Thoracic aorta (tissue), 2 donors: ENCODE results near the gene SNUPN. TPM values are rescaled to one million over a fixed set of nuclear protein-coding genes. Genes with fewer than 3 reads are reported as not detected.
A peak's percentile ranks its signal among the peaks of the same experiment; 100 is the strongest.

Experiments
- ATAC-seq: fragments of 150-250 bp; one replicate; pipeline ENCODE4 v1.8.0; 2017; ENCODE audit warnings: low read depth; ENCODE audit not compliant: insufficient number of reproducible peaks, low FRiP score
- DNase-seq: peaks from one replicate; pipeline ENCODE4 v3.0.0-alpha.2; 2020; ENCODE audit warnings: low spot score
- H3K27ac ChIP-seq, 2 donors: fragments of 200-600 bp; sonication (generic); 1 replicate in 1 of 2; 2 replicates in 1 of 2; pipeline ENCODE4 v1.5.1; 2016; ENCODE audit warnings: mild to moderate bottlenecking in 2 of 2, moderate library complexity in 2 of 2
- H3K27me3 ChIP-seq: fragments of 200-600 bp; sonication (generic); replicated peaks from 2 replicates; pipeline ENCODE4 v1.6.0; 2016; ENCODE audit warnings: mild to moderate bottlenecking; ENCODE audit not compliant: insufficient read depth
- H3K36me3 ChIP-seq: fragments of 200-600 bp; sonication (generic); one replicate; pipeline ENCODE4 v1.5.1; 2016
- H3K4me1 ChIP-seq, 2 donors: fragments of 200-600 bp; sonication (generic); 1 replicate in 1 of 2; 2 replicates in 1 of 2; pipeline versions ENCODE4 v1.5.1 to v1.6.0; 2016; ENCODE audit warnings: low read depth in 2 of 2, mild to moderate bottlenecking in 1 of 2; ENCODE audit not compliant: control insufficient read depth in 1 of 2
- H3K4me3 ChIP-seq: fragments of 200-600 bp; sonication (generic); 2 replicates; pipeline ENCODE4 v1.5.1; 2016; ENCODE audit warnings: mild to moderate bottlenecking
- H3K9me3 ChIP-seq: fragments of 200-600 bp; sonication (generic); 2 replicates; pipeline ENCODE4 v1.5.1; 2016
- CTCF ChIP-seq: fragments of 200-600 bp; sonication (generic); IDR thresholded peaks from one replicate; pipeline ENCODE4 v1.5.1; 2019; ENCODE audit warnings: antibody characterized with exemption
- total RNA-seq, 2 donors: library from RNA; depleted of rRNA; stranded (reverse); fragments of >200 nt; gene quantifications; one replicate each; pipeline versions ENCODE4 v1.1.0 to v1.2.3, GENCODE V29; 2016

The SNUPN gene
- total RNA-seq, 2 donors from 2014 or later: 5.8 to 16.9 TPM

GRCh38 chr15:75659141-75659771, 33.7 kb upstream of the SNUPN start:
- ATAC-seq (no peak), DNase-seq (no peak)
- Histone ChIP-seq H3K27me3 (no peaks in the 10 kb centered on the region), H3K9me3 (no peaks in the 10 kb centered on the region), H3K4me1 (peaks cover 40 to 83% of the 10 kb centered on the region in 2 donors), H3K4me3 (no peak overlapping the region), H3K27ac (peak overlapping the region; percentile 98 to 99), H3K36me3 (peaks cover 21% of the 10 kb centered on the region)
- TF ChIP-seq CTCF: no peak

- no peaks in the 10 kb centered on the region for H3K9me3 ChIP-seq
- H3K4me3 ChIP-seq: no peak overlapping the region
- no peak for TF ChIP-seq CTCF
- peak overlapping the region; percentile 9 to 53 for H3K27ac ChIP-seq
- ATAC-seq: no peak
- no peaks in the 10 kb centered on the region for H3K27me3 ChIP-seq
- peaks cover 21% of the 10 kb centered on the region for H3K36me3 ChIP-seq
- H3K4me1 ChIP-seq: peaks cover 59 to 85% of the 10 kb centered on the region in 2 donors
- DNase-seq: no peak
Measured at GRCh38 chr15:75656813-75657212, 31.3 kb upstream of the SNUPN start.

- H3K4me3 ChIP-seq: no peak overlapping the region
- no peaks in the 10 kb centered on the region for H3K27me3 ChIP-seq
- peak overlapping the region; percentile 21 to 53 for H3K27ac ChIP-seq
- DNase-seq (no peak), ATAC-seq (no peak)
- no peak for TF ChIP-seq CTCF
- no peaks in the 10 kb centered on the region for H3K9me3 ChIP-seq
- H3K4me1 ChIP-seq: peaks cover 57 to 85% of the 10 kb centered on the region in 2 donors
- H3K36me3 ChIP-seq: peaks cover 21% of the 10 kb centered on the region
Measured at GRCh38 chr15:75656331-75656730, 30.8 kb upstream of the SNUPN start.

GRCh38 chr15:75655931-75656330, 30.4 kb upstream of the SNUPN start:
- TF ChIP-seq CTCF: no peak
- H3K9me3 ChIP-seq: no peaks in the 10 kb centered on the region
- peaks cover 57 to 86% of the 10 kb centered on the region in 2 donors for H3K4me1 ChIP-seq
- no peak for DNase-seq
- peaks cover 21% of the 10 kb centered on the region for H3K36me3 ChIP-seq
- ATAC-seq: no peak
- peak overlapping the region; percentile 21 to 53 for H3K27ac ChIP-seq
- H3K4me3 ChIP-seq: no peak overlapping the region
- H3K27me3 ChIP-seq: no peaks in the 10 kb centered on the region

GRCh38 chr15:75654201-75654907, 28.8 kb upstream of the SNUPN start:
- peaks cover 19% of the 10 kb centered on the region for H3K36me3 ChIP-seq
- no peak for TF ChIP-seq CTCF
- no peak for DNase-seq
- peak overlapping the region; percentile 20 for H3K4me3 ChIP-seq
- no peak for ATAC-seq
- H3K4me1 ChIP-seq: peaks cover 45 to 86% of the 10 kb centered on the region in 2 donors
- H3K27ac ChIP-seq: peak overlapping the region; percentile 31 to 44
- H3K9me3 ChIP-seq: no peaks in the 10 kb centered on the region
- H3K27me3 ChIP-seq: no peaks in the 10 kb centered on the region
